GM21360 (cell line): ENCODE data around the gene MTMR1.

ENCODE experiments used
- ATAC-seq: cut with Tn5 transposase; IDR thresholded peaks from one replicate; pipeline ENCODE4 v1.9.1; 2021; ENCODE audit warnings: mild to moderate bottlenecking, moderate library complexity; ENCODE audit not compliant: unreplicated experiment

MTMR1 gene

DNA sequence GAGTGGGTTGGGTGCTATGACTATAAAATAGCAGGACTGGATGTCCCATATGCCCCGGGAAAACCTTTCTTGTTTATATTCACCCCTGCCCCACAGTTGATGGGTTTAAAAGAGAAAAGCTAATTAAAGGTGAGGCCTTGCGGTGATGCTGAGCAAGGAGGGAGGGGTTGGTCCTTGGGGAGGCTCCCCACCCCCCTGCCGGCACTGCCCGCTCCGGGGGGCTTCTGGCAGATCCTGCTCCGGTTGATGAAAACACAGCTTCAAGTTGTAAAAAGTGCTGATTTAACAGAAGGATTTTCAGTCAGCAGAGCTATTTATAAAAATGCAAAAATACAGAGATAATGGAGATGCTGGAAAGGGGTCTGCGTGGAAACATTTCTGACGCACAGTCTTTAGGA is 68.6 kb downstream of the MTMR1 start:
- no peak for ATAC-seq

DNA sequence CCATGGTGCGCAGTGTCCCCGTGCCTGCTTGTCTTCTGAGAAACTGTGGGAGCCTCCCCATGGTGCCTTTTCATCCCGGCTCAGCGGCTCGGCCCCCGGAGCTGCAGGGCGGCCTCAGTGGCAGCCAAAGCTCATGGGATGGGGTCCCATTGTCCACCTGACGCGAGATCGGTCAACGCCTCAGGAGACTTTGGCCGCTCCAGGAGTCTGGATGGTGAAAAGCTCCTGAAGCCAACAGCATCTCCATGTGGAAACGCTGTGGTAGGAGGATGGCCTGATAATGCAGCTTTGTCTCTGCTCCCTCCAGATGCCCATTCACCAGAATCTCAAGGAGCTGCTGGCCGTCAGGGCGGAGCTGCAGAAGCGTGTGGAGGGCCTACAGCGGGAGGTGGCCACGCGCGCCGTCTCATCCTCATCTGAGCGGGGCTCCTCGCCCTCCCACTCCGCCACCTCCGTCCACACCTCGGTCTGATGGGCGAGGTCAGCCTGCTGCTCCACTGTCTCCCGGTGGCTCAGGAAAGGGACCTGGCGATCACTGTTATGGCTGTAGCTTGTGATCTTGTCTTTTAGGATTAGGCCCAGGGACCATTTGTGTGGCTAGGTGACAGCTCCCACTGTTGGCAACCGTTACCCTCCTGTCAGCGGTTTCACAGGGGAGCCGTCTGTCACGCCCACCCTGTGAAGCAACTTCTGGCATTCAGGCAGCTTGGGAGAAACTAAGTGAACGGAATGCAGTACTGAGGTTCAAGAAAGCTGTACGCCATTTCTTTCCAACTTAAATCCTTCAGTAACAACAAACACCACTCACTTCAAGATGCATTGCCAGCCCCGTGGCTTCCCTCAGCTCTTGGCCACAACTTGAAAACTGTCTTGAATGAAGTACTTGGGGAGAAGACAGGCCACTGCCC is 69.3 kb downstream of the MTMR1 start:
- ATAC-seq = no peak

DNA sequence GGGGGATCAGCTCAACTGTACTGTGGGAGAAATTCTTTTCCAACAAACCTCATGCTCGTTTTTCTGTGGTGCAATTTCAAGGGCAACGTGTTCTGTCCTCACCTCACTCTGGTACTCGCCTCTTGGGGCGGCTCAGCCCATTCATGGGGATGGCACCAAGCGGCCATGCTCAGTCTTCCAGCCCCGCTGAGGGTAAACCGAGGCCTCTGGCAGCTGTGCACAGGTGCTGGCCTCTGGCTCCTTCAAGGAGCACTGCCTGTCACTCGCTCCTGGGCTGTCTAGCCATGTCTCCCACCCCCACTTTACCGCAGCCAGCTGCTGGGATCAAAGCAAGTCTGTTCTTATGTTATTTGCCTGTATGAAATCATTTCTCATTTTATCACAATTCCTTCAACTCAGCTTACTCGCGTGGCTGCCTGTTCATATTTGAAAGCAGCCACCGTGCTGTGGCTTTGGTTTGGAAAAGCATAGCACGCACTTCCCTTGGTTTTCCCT is 70.2 kb downstream of the MTMR1 start:
- ATAC-seq = no peak

DNA sequence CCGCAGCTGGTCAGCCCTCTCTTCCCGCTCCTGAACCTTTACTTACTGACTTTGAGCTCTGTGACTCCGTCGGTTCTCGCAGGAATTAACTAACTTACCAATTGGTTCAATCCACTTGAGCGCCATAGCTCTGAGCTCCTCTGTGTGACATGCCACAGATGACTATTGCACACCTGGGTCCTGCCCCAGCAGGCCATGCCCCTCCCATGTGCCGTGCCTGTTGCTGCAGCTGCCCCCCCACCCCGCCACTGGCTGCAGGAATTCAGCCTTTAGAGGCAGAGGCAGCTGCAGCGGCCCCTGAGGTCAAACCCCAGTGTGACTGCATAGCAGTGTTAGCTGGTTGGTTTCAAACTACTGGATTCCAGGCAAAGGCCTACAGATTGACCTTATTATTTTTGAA is 70.6 kb downstream of the MTMR1 start:
- no peak for ATAC-seq

DNA sequence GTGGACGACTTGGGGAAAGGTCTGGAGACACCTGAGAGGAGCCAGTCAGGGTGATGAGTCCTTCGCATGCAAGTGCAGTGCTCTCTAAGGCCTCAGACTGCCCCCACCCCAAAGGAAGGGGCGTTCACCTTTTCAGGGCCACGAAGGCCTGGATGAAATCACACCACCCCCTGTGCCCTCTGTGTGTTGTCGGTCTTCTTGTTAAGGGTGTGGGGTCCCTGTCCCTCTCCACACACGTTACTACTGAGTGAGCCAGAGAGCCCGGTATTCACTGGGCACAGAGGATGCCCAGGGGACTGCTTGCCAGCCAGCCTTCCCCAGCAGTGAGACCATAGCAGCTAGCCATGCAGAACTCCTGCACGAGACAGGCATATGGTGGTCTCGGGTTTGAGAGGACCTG is 72.0 kb downstream of the MTMR1 start:
- no peak for ATAC-seq

DNA sequence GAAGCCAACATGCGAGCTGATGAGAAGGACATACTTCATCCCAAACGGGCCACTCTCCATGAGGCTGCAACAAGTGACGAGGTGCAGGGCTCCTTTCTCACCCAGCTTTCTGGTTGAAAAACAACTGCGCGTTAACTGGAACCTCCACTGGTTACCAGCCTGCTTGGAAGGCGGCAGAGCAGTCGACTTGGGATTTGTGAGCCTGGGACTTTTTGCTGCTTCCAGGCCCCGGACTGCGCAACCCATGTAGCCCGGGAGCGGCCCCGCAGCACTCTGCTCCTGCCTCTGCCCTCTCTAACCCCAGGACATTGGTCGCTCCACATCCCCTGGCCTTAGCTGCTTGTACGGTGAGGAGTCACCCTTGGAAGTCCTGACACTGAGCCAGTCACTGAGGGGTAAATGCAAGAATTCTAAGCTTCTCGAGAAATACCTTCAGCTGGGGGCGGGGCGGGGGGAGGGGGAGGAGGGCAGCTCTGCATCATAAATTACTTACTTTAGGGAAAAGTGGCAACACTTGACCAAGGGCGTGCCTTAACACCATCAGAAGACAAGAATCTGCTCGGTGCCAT is 72.7 kb downstream of the MTMR1 start:
- no peak for ATAC-seq

DNA sequence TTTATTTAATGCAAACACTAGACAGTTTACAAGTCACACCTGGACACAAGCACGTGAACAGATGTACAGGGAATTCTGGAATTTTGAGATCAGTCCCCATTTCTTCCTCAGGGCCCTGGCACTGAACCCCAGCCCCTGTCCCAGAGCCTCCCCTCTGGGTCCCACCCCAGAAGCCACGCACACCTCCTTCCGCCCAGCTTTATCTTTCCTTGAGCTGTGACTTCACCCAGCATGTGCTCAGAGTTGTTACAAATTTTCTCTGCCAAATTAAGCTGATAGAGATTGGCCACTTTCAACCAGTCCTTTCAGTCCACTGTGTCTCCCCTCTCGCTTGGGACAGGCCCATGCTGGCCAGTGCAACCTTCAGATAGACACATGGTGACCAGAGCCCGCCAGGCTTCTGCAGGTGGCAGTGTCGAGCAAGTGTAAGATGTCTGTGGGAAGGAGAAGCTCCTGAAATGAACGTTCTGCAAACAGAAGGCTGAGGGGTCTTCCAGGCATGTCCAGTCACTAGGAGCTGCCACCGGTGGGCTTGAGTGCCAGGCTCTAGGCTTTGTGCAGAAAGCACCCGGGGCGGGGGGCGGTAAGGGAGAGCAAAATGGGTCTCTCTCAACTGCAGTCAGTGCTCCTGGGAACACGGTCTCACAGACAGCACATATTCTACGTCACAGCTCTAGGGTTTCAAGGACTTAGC is 73.3 kb downstream of the MTMR1 start:
- no peak for ATAC-seq

DNA sequence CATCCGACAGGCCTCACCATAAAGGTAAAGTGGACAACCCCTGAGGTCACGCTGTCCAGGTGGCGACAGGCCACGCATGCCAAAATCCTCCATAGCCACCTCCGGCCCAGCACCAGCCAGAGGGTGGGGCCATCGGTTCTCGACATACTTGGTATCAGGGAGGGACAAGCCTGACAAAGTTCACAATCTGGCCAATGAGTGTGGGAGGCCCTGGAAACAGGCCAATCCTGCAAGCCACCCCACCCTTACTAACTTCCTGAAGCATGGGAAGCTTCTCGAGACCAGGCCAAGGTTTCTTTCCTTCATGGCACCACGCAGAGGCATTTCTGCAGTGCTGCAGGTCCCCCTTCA is 73.8 kb downstream of the MTMR1 start:
- ATAC-seq = no peak

DNA sequence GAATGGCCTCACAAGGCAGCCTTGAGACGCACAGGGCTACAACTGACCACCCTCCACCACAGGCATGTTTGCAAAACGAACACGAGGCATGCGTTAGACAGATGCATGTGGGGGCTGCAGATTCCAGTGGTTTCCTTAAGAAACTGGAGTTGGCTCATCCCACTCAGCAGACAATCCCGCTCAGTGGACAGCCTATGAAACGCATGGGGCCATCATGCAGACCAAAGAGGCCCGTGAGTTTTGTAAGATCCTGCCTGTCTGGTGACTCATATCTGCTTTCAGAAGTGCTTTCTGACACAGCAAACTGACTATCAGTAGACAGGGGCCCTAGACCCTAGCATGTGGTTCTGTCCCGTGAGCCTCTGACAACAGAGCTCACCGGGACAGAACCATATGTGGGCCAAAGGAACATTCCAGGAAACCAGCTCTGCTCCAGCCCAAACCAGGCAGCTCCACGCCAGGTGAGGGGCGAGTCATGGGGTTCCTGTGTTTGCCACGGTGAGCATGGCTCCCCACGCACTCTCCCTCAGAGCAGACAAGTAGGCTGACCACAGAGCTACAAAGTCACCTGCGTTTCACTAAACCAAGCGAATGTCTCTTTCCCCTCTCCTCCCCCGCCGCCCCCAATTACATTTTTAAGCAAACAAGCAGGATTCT is 74.4 kb downstream of the MTMR1 start:
- no peak for ATAC-seq

DNA sequence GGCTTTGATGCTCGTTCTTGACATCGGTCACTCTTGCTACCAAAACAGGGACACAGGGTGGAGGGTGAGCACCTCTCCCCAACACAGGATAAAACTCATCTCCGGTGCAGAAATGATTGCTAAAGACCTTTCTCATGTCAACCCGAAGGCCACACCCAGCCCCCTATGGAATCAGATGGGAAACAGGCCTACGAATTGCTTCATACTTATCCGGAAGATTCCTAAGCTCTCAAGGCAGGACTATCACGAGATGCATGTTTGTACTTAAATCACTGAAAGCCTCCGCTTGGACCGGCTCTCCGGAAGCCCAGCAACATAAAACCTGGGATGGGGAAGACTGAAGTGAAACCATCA is 74.9 kb downstream of the MTMR1 start:
- no peak for ATAC-seq

DNA sequence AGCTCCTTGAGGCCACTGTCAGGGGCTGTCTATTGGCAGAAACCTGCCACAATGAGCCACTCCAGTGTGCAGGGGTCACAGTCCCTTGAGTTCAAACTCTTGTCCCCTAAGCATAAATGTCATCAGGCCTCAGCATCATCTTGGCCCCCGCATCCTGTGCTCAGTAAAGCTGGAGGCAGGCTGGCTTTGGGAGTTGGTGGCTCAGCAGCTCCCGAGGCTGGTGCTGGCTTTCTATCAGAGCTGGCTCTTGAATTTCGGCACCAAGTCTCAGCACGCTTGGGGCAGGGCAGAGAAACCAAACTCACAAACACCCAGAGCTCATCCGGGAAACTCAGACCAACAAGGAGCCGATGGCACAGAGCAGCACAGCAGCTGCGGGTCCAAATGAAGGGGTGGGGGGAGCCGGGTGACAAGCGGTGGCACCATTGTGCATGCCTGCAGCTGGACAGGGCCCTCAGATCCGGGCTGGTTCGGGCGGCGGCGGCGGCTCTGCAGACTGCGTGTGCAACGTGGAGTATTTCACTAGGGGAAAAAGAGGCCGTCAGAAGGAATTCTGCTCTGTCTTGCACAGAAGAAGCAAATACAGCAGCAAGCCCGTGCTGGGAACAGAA is 75.5 kb downstream of the MTMR1 start:
- ATAC-seq = no peak

DNA sequence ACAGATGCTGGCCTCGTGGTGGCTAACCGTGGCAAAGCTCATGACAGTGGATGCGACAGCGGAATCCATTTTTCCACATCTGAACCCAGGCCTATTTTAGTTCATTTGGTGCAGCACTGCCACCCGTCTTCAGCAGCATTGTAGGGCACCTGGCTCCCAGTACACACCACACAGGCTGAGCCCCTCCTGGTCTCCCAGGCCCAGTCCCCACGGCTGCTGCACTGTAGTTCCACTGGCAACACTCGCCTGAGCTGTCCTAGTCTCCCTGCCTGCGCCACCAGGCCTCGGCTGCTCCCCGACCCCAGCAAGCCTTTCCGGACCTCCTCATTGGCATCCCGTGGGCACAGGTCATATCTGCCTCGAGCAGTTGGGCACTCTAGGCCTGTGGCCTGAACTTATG is 76.2 kb downstream of the MTMR1 start:
- ATAC-seq = no peak

DNA sequence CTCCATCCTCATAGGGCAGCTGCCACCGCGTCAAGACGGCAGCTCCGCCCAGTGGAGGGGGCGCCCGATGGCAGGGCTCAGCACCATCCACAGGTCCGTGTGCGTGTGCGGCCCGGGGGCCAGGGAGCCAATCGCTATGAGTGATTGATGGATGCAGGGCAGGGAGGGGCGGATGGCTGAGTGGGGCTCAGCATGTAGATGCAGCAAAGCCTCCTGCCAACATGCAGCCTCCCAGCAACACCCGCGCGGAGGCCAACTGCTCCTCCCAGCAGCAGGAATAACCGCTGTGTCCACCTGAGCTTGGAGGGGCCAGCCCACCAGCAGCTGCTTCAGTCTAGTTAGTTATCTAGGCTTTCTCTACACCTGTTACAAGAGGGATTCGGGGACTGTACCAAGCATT is 77.4 kb downstream of the MTMR1 start:
- no peak for ATAC-seq

DNA sequence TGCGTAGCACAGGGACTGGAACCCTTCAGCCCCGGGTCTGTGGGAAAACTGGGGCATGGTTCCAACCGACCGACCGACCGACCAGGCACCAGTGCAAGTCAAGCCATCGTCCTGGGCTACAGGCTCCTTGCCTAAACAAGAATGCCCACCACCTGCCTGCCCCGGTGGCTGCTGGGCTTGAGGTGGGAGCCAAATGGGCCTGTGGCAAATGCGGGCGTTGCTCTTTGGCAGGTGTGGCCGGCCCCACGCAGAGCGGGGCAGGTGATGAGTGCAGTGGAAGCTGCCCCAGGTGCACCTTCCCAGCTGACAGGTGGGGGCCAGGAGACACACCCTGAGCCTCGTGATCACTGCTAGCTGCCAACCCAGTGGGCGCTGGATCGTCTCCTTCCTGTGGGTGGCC is 77.9 kb downstream of the MTMR1 start:
- no peak for ATAC-seq

DNA sequence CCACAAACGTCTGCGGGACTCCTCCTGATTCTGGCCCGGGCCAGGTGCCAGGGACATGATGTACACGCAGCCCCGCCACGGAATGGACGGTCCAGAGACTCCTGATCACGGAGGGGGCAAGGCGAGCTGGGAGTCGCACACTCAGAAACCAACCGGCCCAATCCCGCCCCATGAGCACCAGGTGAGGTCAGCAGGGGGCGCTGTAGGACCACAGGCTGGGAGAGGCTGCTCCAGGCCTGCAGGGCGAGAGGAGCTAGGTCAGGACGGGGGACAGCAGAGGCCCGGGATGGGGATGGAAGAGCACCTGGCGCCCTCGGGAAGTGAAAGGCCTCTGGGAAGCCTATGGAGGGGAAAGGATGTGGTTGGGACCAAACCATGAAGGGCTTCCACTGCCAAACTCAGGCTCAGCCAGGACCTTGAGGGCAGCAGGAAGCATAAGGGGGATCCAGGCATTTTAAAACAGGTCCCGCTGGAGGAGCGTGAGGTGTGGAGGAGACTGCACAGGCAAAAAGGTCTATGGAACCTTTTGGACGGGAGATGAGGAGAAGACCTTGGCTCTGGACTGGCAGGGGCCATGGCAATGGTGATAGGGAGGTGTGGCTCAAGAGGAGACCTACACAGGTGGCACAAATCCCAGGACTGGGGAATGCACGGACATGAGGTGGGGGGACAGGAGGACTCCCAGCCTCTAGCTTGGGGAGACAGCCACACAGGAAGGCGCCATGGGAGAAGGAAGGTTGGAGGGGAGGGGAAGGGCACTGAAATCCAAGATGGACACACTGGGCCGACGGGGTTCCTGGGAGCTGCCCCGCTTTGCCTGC is 79.2 kb downstream of the MTMR1 start:
- ATAC-seq = peak; percentile 72

DNA sequence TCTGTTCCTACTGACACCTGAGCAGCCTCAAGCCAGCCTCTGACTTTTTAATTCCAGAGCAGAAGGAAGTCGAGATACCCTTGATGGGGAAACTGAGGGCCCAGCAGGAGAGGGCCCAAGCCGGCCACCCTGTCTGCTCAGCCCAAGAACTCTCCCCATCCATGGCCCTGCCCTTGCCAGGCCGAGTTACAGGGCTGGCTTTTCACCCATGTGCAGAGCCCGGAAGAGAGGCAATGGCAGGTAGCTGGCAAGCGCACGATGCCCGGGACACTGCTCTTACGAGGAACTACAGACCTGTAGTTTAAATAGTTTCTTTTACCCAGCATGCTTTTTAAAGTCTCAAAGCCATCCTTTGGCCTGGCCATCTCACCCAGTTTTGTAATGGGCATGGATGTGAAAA is 79.9 kb downstream of the MTMR1 start:
- ATAC-seq = no peak

DNA sequence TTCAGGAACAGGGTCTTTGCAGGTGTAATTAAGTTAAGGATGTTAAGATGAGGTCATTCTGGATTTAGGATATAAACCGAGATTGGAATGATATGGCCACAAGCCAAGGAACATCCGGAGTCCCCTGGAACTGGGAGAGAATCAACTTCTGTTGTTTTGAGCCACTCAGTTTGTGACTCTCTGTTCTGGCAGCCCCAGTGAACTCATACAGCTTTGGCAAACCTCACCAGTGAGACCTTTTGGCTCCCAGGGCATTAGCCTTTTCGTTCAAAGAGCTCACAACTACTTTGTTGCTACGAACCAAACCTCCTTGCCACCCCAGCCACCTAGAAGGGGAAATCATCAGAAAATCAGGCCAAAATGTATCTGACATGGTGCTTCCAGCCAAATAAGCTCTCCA is 80.4 kb downstream of the MTMR1 start:
- ATAC-seq = no peak

DNA sequence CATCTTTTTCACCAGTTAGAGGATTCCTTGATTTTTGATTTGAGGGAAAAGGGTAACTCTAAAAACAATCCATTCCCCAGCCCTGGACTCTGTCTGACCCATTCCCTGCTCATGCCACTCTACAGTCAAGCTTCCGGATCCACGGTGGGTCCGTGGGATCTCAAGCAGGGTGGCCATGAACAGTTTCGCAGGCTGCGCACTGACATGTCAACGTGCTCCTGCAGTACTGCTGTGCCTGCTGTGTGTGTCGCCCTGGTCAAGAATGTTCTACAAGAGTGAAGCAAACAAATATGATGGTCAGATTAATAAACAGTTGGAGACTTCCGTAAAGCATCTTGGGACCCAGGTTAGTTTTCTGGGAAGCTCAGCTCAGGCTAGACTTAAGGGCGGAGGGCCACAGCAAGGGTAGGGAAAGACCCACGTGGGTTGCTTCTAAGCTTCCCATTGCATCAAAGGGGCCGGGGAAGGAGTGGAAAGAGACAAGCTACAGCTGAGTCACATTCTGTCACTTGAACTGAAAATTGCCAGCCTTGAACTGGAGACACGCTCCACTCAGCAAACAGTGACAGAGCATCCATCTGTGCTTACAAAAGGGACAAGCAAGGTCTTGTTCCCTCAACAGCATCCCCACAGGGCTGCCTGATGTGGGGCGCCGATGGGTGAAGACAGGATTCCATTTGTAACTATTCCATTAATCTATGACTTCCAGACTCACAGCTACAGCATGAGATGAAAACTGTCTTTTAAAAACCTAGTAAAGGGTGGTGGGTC is 81.8 kb downstream of the MTMR1 start:
- ATAC-seq = no peak

DNA sequence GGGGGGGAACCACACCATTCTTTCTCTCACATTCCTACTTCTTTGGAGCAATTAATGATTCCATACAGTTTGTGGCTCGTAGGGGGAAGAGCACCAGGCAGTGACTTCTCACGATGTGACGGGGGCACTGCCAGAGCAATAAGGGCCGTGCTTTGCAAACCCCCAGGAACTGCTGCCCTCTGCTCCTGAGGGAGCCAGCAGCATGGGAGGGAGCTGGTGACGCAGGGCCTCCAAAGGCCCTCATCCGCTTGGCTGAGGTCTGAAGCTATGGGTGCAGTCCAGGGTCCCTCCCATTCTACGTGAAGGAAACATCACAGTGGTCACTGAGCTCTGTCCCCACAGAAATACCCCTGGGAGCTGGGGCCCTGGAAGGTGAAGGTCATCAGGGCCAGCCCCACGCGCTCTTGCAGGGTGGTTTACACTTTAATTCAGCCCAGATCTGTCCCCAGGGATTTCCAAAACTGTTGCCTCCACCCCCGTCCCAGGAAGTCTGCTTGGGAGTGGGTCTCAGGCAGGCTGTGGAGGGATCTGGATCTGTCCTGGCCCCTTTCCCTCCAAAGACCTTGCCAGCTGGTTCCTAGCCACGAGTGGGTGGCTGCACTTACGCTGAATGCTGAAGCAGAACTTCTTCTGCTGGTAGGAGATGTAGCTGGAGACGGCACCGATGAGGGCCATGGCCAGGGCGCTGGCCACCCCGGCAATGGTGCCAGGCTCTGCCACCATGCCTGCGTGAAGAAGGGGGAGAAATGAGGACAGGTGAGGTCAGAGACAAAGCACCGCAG is 82.6 kb downstream of the MTMR1 start:
- no peak for ATAC-seq
